HepG2 (cell line): ENCODE measurements around the gene ZNF490. TPM values are rescaled to one million over a fixed set of nuclear protein-coding genes. Genes with fewer than 3 reads are reported as not detected.

Source experiments
- ATF2 ChIP-seq: sonication (generic); formaldehyde crosslinking; IDR thresholded peaks from 2 replicates; pipeline ENCODE4 v1.4.0; 2020; ENCODE audit warnings: missing genetic modification reagents
- CREB1 ChIP-seq, 2 experiments: fragments of 450-650 bp in 1 of 2; IDR thresholded peaks; 2 replicates each; pipeline ENCODE4 v1.6.1; 2016 to 2017; ENCODE audit warnings: control low read depth in 1 of 2, mild to moderate bottlenecking in 1 of 2, missing compliant biosample characterization in 1 of 2, missing genetic modification characterization in 1 of 2
- ETV6 ChIP-seq: sonication (generic); formaldehyde crosslinking; conservative IDR thresholded peaks from 2 replicates; pipeline ENCODE4 v1.4.0; 2020; ENCODE audit warnings: missing genetic modification reagents
- FOSL2 ChIP-seq: sonication (generic); formaldehyde crosslinking; IDR thresholded peaks from 2 replicates; pipeline ENCODE4 v1.4.0; 2020; ENCODE audit warnings: missing genetic modification reagents
- HDAC1 ChIP-seq: sonication (generic); formaldehyde crosslinking; IDR thresholded peaks from 2 replicates; pipeline ENCODE4 v1.5.1; 2020; ENCODE audit warnings: mild to moderate bottlenecking, missing genetic modification reagents
- HNRNPLL ChIP-seq: fragments of 200-400 bp; formaldehyde crosslinking; IDR thresholded peaks from 2 replicates; pipeline ENCODE4 v1.6.1; 2017; ENCODE audit warnings: mild to moderate bottlenecking, low read depth, low read length; ENCODE audit not compliant: poor library complexity, severe bottlenecking
- MEIS1 ChIP-seq: sonication (generic); formaldehyde crosslinking; IDR thresholded peaks from 2 replicates; pipeline ENCODE4 v1.9.0; 2021; ENCODE audit warnings: mild to moderate bottlenecking, missing genetic modification reagents, moderate library complexity, borderline replicate concordance
- MTA1 ChIP-seq: sonication (generic); formaldehyde crosslinking; IDR thresholded peaks from 2 replicates; pipeline ENCODE4 v1.4.0; 2020; ENCODE audit warnings: missing genetic modification reagents, mild to moderate bottlenecking, borderline replicate concordance
- NKX3-1 ChIP-seq: sonication (generic); formaldehyde crosslinking; IDR thresholded peaks from 2 replicates; pipeline ENCODE4 v1.5.0; 2020; ENCODE audit warnings: missing genetic modification reagents
- ZNF468 ChIP-seq: sonication (generic); formaldehyde crosslinking; IDR thresholded peaks from 2 replicates; pipeline ENCODE4 v1.8.0; 2022; ENCODE audit warnings: mild to moderate bottlenecking, moderate library complexity, missing genetic modification reagents
- ZNF883 ChIP-seq: sonication (generic); formaldehyde crosslinking; IDR thresholded peaks from 2 replicates; pipeline ENCODE4 v1.5.1; 2020; ENCODE audit warnings: mild to moderate bottlenecking, missing genetic modification reagents; ENCODE audit errors: not compliant biosample characterization
- polyA plus RNA-seq, 8 experiments: library from polyadenylated mRNA; depleted of rRNA in 3 of 8; stranded (reverse) in 7 of 8; unstranded in 1 of 8; fragments of >200 nt; fragmentation: Illumina TruSeq in 4 of 8; extraction: Trizol in 4 of 8; gene quantifications; 2 replicates each; pipeline versions ENCODE4 v1.2.1 to v1.2.3, GENCODE V29; 2011 to 2016; ENCODE audit warnings: low read depth in 4 of 8, missing spikeins in 1 of 8, mixed read lengths in 1 of 8; ENCODE audit not compliant: insufficient read depth in 1 of 8
- total RNA-seq, 5 experiments: library from RNA; depleted of rRNA; stranded (reverse); fragments of >200 nt; fragmentation: Illumina TruSeq; extraction: Trizol; gene quantifications; 2 replicates each; pipeline ENCODE4 v1.2.3, GENCODE V29; 2016; ENCODE audit warnings: low read depth in 1 of 5
- TF ChIP-seq, protein P1 (sequence below): sonication (generic); formaldehyde crosslinking; conservative IDR thresholded peaks from 2 replicates; pipeline ENCODE4 v1.4.0; 2020; ENCODE audit warnings: missing genetic modification reagents
- TF ChIP-seq, protein P2 (sequence below): sonication (generic); formaldehyde crosslinking; IDR thresholded peaks from one replicate; pipeline ENCODE4 v1.5.1; 2020; ENCODE audit warnings: mild to moderate bottlenecking, missing genetic modification reagents; ENCODE audit errors: not compliant biosample characterization
- TF ChIP-seq, protein P3 (sequence below): sonication (generic); formaldehyde crosslinking; IDR thresholded peaks from 2 replicates; pipeline ENCODE4 v1.4.0; 2020; ENCODE audit warnings: missing genetic modification reagents, borderline replicate concordance

The ZNF490 gene
- total and polyA plus RNA-seq, 2 of the 13 experiments (the other 11 are each of a cell fraction or from before 2014, with no cell fraction given) = 1.3 to 2.9 TPM

- TF ChIP-seq, protein P1, sequence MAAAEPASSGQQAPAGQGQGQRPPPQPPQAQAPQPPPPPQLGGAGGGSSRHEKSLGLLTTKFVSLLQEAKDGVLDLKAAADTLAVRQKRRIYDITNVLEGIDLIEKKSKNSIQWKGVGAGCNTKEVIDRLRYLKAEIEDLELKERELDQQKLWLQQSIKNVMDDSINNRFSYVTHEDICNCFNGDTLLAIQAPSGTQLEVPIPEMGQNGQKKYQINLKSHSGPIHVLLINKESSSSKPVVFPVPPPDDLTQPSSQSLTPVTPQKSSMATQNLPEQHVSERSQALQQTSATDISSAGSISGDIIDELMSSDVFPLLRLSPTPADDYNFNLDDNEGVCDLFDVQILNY (CRISPR knock-in tag) = no peak
- TF ChIP-seq, protein P2, sequence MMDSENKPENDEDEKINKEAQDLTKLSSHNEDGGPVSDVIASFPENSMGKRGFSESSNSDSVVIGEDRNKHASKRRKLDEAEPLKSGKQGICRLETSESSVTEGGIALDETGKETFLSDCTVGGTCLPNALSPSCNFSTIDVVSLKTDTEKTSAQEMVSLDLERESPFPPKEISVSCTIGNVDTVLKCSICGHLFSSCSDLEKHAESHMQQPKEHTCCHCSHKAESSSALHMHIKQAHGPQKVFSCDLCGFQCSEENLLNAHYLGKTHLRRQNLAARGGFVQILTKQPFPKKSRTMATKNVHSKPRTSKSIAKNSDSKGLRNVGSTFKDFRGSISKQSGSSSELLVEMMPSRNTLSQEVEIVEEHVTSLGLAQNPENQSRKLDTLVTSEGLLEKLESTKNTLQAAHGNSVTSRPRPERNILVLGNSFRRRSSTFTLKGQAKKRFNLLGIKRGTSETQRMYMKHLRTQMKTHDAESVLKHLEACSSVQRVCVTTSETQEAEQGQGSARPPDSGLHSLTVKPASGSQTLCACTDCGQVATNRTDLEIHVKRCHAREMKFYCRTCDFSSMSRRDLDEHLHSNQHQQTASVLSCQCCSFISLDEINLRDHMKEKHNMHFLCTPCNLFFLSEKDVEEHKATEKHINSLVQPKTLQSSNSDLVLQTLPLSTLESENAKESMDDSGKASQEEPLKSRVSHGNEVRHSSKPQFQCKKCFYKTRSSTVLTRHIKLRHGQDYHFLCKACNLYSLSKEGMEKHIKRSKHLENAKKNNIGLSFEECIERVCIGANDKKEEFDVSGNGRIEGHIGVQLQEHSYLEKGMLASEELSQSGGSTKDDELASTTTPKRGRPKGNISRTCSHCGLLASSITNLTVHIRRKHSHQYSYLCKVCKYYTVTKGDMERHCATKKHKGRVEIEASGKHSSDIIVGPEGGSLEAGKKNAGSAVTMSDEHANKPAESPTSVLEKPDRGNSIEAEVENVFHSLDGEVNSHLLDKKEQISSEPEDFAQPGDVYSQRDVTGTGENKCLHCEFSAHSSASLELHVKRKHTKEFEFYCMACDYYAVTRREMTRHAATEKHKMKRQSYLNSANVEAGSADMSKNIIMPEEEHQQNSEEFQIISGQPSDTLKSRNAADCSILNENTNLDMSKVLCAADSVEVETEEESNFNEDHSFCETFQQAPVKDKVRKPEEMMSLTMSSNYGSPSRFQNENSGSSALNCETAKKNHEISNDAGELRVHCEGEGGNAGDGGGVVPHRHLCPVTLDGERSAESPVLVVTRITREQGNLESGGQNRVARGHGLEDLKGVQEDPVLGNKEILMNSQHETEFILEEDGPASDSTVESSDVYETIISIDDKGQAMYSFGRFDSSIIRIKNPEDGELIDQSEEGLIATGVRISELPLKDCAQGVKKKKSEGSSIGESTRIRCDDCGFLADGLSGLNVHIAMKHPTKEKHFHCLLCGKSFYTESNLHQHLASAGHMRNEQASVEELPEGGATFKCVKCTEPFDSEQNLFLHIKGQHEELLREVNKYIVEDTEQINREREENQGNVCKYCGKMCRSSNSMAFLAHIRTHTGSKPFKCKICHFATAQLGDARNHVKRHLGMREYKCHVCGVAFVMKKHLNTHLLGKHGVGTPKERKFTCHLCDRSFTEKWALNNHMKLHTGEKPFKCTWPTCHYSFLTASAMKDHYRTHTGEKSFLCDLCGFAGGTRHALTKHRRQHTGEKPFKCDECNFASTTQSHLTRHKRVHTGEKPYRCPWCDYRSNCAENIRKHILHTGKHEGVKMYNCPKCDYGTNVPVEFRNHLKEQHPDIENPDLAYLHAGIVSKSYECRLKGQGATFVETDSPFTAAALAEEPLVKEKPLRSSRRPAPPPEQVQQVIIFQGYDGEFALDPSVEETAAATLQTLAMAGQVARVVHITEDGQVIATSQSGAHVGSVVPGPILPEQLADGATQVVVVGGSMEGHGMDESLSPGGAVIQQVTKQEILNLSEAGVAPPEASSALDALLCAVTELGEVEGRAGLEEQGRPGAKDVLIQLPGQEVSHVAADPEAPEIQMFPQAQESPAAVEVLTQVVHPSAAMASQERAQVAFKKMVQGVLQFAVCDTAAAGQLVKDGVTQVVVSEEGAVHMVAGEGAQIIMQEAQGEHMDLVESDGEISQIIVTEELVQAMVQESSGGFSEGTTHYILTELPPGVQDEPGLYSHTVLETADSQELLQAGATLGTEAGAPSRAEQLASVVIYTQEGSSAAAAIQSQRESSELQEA (CRISPR knock-in tag) = peak; percentile 33
- TF ChIP-seq NKX3-1 (0 out of 2 replicates have a peak, but pooled peaks have one; percentile 23), FOSL2 (peak; percentile 19; the same call in 1 of the 2 replicates), CREB1 (IDR thresholded peaks at IDR 0.05) (peak; percentile 17; the same call in 1 of the 2 replicates), CREB1 (CRISPR knock-in tag; IDR thresholded peaks at IDR 0.05) (no peak), MEIS1 (CRISPR knock-in tag) (0 out of 2 replicates have a peak, but pooled peaks have one; percentile 56), ZNF883 (CRISPR knock-in tag) (peak; percentile 49), ATF2 (CRISPR knock-in tag) (0 out of 2 replicates have a peak, but pooled peaks have one; percentile 12), ZNF468 (CRISPR knock-in tag) (no peak), MTA1 (CRISPR knock-in tag) (peak; percentile 30; the same call in 1 of the 2 replicates), HDAC1 (CRISPR knock-in tag) (no peak), HNRNPLL (peak; percentile 48), ETV6 (CRISPR knock-in tag) (no peak)
- TF ChIP-seq, protein P3, sequence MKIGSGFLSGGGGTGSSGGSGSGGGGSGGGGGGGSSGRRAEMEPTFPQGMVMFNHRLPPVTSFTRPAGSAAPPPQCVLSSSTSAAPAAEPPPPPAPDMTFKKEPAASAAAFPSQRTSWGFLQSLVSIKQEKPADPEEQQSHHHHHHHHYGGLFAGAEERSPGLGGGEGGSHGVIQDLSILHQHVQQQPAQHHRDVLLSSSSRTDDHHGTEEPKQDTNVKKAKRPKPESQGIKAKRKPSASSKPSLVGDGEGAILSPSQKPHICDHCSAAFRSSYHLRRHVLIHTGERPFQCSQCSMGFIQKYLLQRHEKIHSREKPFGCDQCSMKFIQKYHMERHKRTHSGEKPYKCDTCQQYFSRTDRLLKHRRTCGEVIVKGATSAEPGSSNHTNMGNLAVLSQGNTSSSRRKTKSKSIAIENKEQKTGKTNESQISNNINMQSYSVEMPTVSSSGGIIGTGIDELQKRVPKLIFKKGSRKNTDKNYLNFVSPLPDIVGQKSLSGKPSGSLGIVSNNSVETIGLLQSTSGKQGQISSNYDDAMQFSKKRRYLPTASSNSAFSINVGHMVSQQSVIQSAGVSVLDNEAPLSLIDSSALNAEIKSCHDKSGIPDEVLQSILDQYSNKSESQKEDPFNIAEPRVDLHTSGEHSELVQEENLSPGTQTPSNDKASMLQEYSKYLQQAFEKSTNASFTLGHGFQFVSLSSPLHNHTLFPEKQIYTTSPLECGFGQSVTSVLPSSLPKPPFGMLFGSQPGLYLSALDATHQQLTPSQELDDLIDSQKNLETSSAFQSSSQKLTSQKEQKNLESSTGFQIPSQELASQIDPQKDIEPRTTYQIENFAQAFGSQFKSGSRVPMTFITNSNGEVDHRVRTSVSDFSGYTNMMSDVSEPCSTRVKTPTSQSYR (CRISPR knock-in tag) = no peak
Measured at GRCh38 chr19:12639901-12640613, 29.4 kb upstream of the ZNF490 start (continued).
